Stimulated activated CD8-positive, alpha-beta memory T cell treated with anti-CD3 and anti-CD28 coated beads, Interleukin-12 subunit alpha, Interleukin-12 subunit beta, amount 100 ng/mL, for 1 hour (primary cell): ENCODE measurements around the gene STYK1.
"Not testable (repeated sequence)": the region's sequence is repeated elsewhere in the genome, so short reads cannot be mapped to it uniquely, and the experiment has no call there.

Experiments used
- DNase-seq: peaks from one replicate; pipeline ENCODE4 v3.0.0-alpha.2; 2020; ENCODE audit warnings: low read depth

The STYK1 gene

DNA sequence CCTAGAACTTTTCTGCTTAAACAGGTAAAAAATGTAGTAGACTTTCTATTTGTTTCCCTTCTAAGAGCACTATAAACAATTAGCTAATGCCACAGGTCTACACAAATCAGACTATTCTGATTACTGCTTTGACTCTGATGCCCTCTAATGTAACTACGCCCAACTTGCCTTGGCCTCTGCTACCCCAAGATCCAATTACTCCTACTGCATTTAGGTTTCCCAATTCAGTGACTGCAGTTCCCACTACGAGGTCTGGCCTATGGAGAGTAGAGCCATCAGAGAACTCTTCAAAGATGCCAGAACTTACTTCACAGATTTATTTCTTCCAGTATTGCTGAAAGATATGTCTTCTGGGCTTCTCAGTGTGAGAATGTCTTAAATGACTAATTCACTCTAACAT is 15.3 kb upstream of the STYK1 start:
- DNase-seq = no peak

- no peak for DNase-seq
Measured at GRCh38 chr12:10688042-10688441, 14.2 kb upstream of the STYK1 start.

GRCh38 chr12:10672231-10672868 is 1.5 kb downstream of the STYK1 start:
- no peak for DNase-seq

DNA sequence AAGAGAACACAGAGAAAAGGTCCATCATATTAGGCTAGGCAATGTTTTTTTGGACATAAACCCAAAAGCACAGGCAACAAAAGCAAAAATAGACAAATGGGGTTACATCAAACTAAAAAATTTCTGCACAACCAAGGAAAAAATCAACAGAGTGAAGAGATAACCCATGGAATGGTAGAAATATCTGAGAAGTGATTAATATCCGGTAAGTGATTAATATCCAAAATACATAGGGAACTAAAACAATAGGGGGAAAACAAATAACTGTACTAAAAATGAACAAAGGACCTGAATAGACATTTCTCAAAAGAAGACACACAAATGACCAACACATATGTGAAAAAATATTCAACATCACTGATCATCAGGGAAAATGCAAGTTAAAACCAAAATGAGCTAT is 4.3 kb downstream of the STYK1 start:
- DNase-seq = no peak

DNA sequence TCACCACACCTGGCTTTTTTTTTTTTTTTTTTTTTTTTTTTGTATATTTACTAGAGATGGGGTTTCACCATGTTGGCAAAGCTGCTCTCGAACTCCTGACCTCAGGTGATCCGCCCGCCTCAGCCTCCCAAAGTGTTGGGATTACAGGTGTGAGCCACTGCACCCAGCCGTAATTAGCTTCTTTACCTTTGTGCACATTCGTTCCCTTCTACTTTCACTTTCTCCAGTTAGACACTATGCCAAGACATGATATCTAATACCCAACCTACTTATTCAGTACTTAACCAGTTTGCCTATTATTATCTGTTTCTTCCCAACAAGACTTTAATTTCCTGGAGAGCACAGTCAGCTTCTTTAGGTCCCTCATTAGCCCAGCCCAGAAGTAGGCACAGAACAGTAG is 5.3 kb downstream of the STYK1 start:
- DNase-seq = no peak

GRCh38 chr12:10667581-10667980 is 6.3 kb downstream of the STYK1 start:
- no peak for DNase-seq

GRCh38 chr12:10664499-10664898 is 9.4 kb downstream of the STYK1 start:
- no peak for DNase-seq

DNA sequence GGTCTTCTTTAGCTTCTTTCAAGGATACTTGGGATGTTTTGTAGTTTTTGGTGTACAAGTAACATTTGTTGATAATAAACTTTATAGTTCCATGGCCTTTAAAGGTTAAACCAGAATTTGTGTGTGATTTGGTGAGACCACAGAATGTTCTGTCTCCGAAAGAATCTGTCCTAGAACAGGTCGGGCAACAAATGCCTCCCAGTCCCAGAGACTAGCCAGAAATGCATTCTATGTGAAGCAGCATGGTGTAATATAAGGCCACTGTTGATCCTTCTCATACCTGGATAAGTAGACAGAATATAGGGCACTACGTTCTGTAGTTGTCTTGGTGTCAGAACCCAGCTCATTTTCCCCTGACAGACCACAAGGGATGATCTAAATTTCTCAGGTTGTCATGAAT is 10.0 kb downstream of the STYK1 start:
- no peak for DNase-seq

GRCh38 chr12:10661338-10661737 is 12.5 kb downstream of the STYK1 start:
- no peak for DNase-seq

GRCh38 chr12:10654003-10654402 is 19.8 kb downstream of the STYK1 start:
- no peak for DNase-seq

GRCh38 chr12:10652192-10652591 is 21.7 kb downstream of the STYK1 start:
- no peak for DNase-seq

- DNase-seq = not testable (repeated sequence)
Measured at GRCh38 chr12:10646576-10646975, 27.3 kb downstream of the STYK1 start.

DNA sequence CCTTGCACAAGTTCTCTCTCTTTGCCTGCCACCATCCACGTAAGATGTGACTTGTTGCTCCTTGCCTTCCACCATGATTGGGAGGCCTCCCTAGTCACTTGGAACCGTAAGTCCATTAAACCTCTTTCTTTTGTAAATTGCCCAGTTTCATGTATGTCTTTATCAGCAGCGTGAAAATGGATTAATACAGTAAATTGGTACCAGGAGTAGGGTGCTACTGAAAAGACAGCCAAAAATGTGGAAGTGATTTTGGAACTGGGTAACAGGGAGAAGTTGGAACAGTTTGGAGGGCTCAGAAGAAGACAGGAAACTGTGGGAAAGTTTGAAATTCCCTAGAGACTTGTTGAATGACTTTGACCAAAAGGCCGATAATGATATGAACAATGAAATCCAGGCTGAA is 27.9 kb downstream of the STYK1 start:
- DNase-seq = no peak

DNA sequence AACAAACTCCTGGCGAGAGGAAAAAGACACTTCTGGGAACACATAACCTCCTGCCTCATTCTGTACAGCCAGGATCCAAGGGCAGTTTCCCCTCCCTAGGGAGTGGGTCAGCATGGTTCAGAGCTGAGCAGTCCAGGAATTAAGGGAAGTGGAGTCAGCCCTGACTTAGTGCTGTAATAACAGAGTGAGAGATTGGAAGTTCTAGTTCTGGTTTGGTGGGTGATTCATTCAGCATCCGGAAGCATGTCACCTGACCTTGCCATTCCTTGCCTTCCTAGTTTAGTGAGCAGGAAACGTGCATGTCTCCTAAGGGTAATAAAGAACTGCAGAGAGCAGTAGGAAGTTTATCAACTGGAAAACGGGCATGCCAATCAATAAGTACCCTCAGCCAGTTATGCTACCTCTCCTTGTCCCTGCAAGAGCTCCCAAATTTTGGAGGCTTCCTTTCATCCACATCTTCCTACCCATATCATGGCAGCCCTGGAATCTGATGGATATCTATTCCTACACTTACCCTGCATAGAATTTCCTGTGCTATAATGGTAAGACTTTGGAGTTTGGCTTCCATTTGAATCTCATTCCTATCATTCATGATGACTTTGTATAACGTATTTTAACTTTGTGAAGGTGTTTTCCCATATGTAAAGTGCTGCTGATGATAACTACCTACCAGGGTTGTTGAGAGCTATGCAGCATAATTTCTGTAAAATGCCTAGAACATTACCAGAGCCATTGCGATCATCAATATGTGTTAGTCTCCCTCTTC is 31.9 kb downstream of the STYK1 start:
- DNase-seq = no peak

GRCh38 chr12:10638728-10639127 is 35.1 kb downstream of the STYK1 start:
- DNase-seq = no peak

DNA sequence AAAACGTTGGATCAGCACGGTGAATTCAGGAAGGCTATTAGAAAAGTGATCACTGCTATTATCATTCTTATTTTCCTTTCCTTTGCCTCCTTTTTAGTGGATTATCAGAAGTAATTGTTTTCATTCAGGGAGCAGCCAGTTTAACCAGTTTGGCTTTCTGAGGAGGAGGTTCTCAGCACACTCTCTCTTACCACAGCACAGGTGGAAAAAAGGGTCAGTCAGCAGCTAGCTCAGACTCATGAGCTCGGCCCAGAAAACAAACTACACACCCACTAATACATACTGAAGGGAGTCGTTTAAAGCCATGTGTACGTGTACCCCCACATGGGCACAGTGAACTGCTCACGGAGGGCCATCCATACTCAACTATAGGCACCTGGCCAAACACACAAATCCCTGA is 37.2 kb downstream of the STYK1 start:
- DNase-seq = no peak

DNA sequence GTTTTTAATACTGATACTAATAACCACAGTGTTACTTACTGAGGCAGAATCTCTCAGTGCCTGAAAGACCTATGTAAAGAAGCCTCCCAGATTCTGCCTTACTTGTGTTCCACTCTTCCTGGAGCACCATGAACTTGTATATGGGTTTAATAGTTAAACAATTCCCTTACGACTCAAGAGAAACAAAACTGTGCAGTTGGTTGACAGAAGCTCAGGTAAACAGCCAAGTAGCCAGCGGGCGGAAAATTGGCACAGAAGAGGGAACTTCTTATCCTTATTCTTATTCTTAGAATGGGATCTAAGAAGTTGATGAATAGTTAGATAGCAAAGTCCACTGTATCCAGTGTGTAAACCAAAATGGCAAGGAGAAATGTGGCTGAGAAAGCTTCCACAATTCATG is 37.7 kb downstream of the STYK1 start:
- no peak for DNase-seq

DNA sequence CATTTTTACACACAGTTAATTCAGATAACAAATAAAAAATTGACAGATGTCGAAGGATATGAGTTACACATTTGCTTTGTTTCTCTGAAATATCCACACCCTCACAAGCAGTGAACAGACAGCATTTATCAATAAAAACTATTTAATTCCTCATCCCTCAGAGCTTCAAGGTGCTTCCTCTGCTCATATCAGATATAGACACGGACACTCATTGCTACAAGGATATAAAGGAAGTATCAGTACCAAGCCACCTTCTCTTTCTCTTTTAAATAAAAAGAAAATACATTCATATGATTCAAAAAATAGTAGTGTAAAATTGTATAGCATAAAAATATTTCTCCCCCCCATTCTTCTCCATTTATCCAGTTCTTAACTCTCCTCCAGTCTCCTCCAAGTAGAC is 38.5 kb downstream of the STYK1 start:
- no peak for DNase-seq

GRCh38 chr12:10634427-10634826 is 39.4 kb downstream of the STYK1 start:
- no peak for DNase-seq

DNA sequence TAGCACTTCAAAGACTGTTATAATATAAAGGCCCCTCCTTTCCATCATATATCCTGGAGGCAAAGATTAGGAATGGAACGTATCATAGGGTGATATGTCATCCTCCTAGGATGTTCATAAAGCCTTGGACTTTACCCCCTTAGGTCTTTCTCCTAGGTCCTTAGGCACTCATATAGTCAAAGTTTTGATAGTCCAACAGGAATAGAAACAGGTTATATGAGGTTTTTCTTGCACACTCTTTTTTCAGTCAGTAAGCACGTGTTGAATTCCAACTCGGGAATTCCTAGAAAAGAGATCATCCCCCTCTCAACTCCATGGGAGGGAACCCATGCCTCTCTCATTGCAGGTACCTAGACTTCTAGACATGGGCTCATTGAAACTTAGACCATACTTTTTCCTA is 40.3 kb downstream of the STYK1 start:
- DNase-seq = no peak

DNA sequence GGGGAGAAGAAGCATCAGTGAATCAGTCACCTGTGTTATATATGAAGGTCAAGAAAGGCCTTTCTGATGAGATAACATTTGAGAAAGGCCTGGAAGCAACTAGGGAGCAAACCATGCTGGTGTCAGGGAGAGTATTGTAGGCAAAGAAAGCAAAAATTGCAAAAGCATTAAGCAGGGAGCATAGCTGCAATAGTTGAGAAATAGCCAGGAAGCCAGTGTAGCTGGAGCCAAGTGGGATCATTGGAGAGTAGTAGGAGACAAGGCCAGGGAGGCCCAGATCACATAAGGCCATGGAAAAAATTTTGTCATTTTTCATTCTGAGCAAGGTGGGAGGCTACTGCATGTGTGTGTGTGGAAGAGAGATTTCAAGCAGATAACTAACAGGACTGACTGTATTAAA is 41.6 kb downstream of the STYK1 start:
- no peak for DNase-seq

DNA sequence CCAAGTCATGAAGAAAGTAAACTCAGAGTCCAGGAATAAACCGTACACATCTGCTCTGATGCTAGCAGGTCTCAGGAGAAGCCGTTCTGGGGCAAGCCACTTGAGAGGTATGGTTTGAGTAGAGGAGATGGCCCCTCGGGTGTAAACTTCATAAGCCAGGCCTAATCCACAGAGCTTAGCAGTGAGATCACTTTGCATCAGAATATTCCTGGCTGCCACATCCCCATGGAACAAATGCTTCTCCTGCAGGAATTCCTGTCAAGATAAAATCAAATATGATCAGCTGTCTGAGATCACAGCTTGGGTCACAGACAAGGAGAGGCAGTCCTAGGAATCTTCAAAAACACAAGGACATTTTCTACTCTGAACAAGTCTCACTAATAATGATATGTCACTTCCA is 49.2 kb downstream of the STYK1 start:
- DNase-seq = no peak

GRCh38 chr12:10623131-10623530 is 50.7 kb downstream of the STYK1 start:
- DNase-seq = no peak

GRCh38 chr12:10621278-10621677 is 52.6 kb downstream of the STYK1 start:
- no peak for DNase-seq
